Measurements from ENCODE around the gene POTEC.
"Not testable (repeated sequence)": the region's sequence is repeated elsewhere in the genome, so short reads cannot be mapped to it uniquely, and the experiment has no call there.

POTEC gene
- total RNA-seq: 0 to 0.09 (median 0) reads per million in 3 donors

DNA sequence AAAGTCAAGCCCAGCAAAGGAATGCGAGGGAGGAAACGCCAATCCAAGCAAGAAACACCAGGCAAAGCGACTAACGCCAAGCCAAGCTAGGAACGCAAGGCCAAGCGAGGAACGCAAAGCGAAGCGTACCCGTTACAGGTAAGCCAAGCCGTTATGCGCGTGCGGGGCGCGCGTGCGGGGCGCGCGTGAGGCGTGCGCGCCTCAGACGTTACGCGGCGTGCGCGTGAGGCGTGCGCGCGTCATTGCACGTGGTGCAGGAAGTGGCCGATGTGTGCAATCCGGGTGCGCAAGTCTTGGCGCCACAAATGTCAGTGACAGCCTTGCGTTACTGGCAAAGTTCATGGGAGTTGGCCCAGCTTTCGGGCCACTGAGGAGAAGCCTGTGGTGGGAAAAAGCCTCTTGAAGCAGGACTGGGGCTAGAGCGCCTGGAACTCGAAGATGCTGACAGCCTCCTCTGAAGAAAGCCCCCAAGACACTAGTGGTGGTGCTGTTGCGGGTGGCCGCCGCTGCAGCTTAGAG lies at the start of gene POTEC:
Gene POTEC, minus strand, starts transcription at position 155 of the 519 bp plus-strand sequence. CDS start 454 bp downstream, outside the sequence.
- not testable (repeated sequence) for H3K36me3 ChIP-seq (ENCODE audit: control insufficient read depth, insufficient read depth, low read length); DNase-seq; H3K9me3 ChIP-seq (ENCODE audit: control insufficient read depth, low read length); H3K4me3 ChIP-seq (ENCODE audit: insufficient read depth, low read depth, low read length, poor library complexity, severe bottlenecking); H3K4me1 ChIP-seq (ENCODE audit: control insufficient read depth, insufficient read depth, low read length, poor library complexity, severe bottlenecking); H3K27me3 ChIP-seq (replicated peaks; ENCODE audit: control insufficient read depth, insufficient read depth, low read length, poor library complexity, severe bottlenecking); H3K27ac ChIP-seq (ENCODE audit: insufficient read depth, low read length, poor library complexity, severe bottlenecking)

- H3K9me3 ChIP-seq (ENCODE audit: control insufficient read depth, low read length): no peaks in the 10 kb centered on the region
- H3K4me1 ChIP-seq (ENCODE audit: control insufficient read depth, insufficient read depth, low read length, poor library complexity, severe bottlenecking): no peaks in the 10 kb centered on the region
- no peak overlapping the region for H3K4me3 ChIP-seq (ENCODE audit: insufficient read depth, low read depth, low read length, poor library complexity, severe bottlenecking)
- no peak overlapping the region for H3K27ac ChIP-seq (ENCODE audit: insufficient read depth, low read length, poor library complexity, severe bottlenecking)
- no peak for DNase-seq
- H3K36me3 ChIP-seq (ENCODE audit: control insufficient read depth, insufficient read depth, low read length): no peaks in the 10 kb centered on the region
- H3K27me3 ChIP-seq (replicated peaks; ENCODE audit: control insufficient read depth, insufficient read depth, low read length, poor library complexity, severe bottlenecking): no peaks in the 10 kb centered on the region
Observed at GRCh38 chr18:14577971-14578370, 34.6 kb upstream of the POTEC start.

DNA sequence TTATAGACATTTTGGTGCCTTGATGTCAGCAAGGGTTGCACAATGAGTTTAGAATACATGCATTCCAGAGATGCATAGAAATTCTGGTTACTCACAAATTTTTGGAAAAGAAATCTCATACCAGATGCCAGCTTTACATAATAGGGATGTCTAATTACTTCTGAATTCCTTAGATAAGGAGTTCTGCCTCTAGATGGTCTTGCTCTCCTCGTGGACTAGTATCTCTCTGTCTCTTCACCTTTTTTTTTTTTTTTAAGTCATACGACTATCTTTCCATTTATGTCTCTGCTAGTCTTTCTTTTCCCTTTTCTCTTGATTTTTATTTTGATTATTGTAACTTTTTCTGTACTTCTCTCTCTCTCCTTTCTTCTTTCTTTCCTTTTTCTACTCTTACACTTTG lies 16.1 kb upstream of the POTEC start:
- H3K27ac ChIP-seq (ENCODE audit: insufficient read depth, low read length, poor library complexity, severe bottlenecking); DNase-seq; H3K36me3 ChIP-seq (ENCODE audit: control insufficient read depth, insufficient read depth, low read length); H3K4me3 ChIP-seq (ENCODE audit: insufficient read depth, low read depth, low read length, poor library complexity, severe bottlenecking); H3K4me1 ChIP-seq (ENCODE audit: control insufficient read depth, insufficient read depth, low read length, poor library complexity, severe bottlenecking); H3K9me3 ChIP-seq (ENCODE audit: control insufficient read depth, low read length); H3K27me3 ChIP-seq (replicated peaks; ENCODE audit: control insufficient read depth, insufficient read depth, low read length, poor library complexity, severe bottlenecking): not testable (repeated sequence)

DNA sequence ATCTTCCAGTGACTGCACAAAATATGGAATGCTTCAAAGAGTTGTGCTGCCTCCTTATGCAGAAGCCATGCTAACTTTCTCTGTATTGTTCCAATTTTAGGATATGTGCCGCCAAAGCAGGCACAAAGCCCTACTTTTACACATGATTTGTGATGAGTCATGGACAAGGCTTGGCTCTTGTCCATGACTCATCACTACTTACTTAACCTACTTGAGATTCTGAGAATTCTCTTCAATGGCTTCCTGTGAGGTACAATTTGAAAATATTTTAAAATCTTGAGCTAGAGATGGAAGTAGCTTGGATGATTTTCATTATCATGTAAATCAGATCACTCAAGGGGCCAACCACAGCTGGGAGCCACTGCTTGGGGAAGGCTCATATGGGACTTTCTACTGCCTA lies 11.7 kb downstream of the POTEC start:
- H3K27ac ChIP-seq (ENCODE audit: insufficient read depth, low read length, poor library complexity, severe bottlenecking); H3K9me3 ChIP-seq (ENCODE audit: control insufficient read depth, low read length); H3K27me3 ChIP-seq (replicated peaks; ENCODE audit: control insufficient read depth, insufficient read depth, low read length, poor library complexity, severe bottlenecking); H3K4me3 ChIP-seq (ENCODE audit: insufficient read depth, low read depth, low read length, poor library complexity, severe bottlenecking); DNase-seq; H3K4me1 ChIP-seq (ENCODE audit: control insufficient read depth, insufficient read depth, low read length, poor library complexity, severe bottlenecking); H3K36me3 ChIP-seq (ENCODE audit: control insufficient read depth, insufficient read depth, low read length): not testable (repeated sequence)

- not testable (repeated sequence) for H3K9me3 ChIP-seq (ENCODE audit: control insufficient read depth, low read length); H3K36me3 ChIP-seq (ENCODE audit: control insufficient read depth, insufficient read depth, low read length); DNase-seq; H3K27me3 ChIP-seq (replicated peaks; ENCODE audit: control insufficient read depth, insufficient read depth, low read length, poor library complexity, severe bottlenecking); H3K4me3 ChIP-seq (ENCODE audit: insufficient read depth, low read depth, low read length, poor library complexity, severe bottlenecking); H3K4me1 ChIP-seq (ENCODE audit: control insufficient read depth, insufficient read depth, low read length, poor library complexity, severe bottlenecking); H3K27ac ChIP-seq (ENCODE audit: insufficient read depth, low read length, poor library complexity, severe bottlenecking)
Observed at GRCh38 chr18:14510707-14511106, 32.7 kb downstream of the POTEC start.

- H3K4me3 ChIP-seq (ENCODE audit: insufficient read depth, low read depth, low read length, poor library complexity, severe bottlenecking); H3K9me3 ChIP-seq (ENCODE audit: control insufficient read depth, low read length); H3K27ac ChIP-seq (ENCODE audit: insufficient read depth, low read length, poor library complexity, severe bottlenecking); H3K36me3 ChIP-seq (ENCODE audit: control insufficient read depth, insufficient read depth, low read length); H3K4me1 ChIP-seq (ENCODE audit: control insufficient read depth, insufficient read depth, low read length, poor library complexity, severe bottlenecking); H3K27me3 ChIP-seq (replicated peaks; ENCODE audit: control insufficient read depth, insufficient read depth, low read length, poor library complexity, severe bottlenecking); DNase-seq: not testable (repeated sequence)
Observed at GRCh38 chr18:14503691-14504090, 39.7 kb downstream of the POTEC start.

DNA sequence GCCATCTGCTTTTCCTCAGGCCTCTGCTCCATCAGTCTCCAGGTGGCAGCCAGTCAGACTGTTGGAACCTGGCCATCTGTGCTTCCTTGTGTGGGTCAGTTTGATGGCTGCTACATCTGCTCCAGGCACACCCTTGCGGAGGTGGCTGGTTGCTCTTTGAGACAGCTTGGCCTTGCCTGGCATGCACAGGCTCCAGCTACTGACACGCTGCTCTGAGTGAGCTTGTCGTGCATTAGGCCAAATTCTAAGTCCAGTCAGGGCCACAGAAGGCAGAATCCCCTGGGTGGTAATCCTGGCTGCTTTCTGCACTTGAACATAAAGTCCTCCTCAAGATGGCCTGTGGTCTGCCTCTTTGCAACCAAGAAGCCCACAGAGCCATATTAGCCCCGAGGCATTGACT lies 41.5 kb downstream of the POTEC start:
- not testable (repeated sequence) for H3K9me3 ChIP-seq (ENCODE audit: control insufficient read depth, low read length); H3K4me1 ChIP-seq (ENCODE audit: control insufficient read depth, insufficient read depth, low read length, poor library complexity, severe bottlenecking); DNase-seq; H3K36me3 ChIP-seq (ENCODE audit: control insufficient read depth, insufficient read depth, low read length); H3K27ac ChIP-seq (ENCODE audit: insufficient read depth, low read length, poor library complexity, severe bottlenecking); H3K4me3 ChIP-seq (ENCODE audit: insufficient read depth, low read depth, low read length, poor library complexity, severe bottlenecking); H3K27me3 ChIP-seq (replicated peaks; ENCODE audit: control insufficient read depth, insufficient read depth, low read length, poor library complexity, severe bottlenecking)

- H3K27me3 ChIP-seq (replicated peaks; ENCODE audit: control insufficient read depth, insufficient read depth, low read length, poor library complexity, severe bottlenecking); H3K36me3 ChIP-seq (ENCODE audit: control insufficient read depth, insufficient read depth, low read length); H3K4me1 ChIP-seq (ENCODE audit: control insufficient read depth, insufficient read depth, low read length, poor library complexity, severe bottlenecking); H3K9me3 ChIP-seq (ENCODE audit: control insufficient read depth, low read length); DNase-seq; H3K27ac ChIP-seq (ENCODE audit: insufficient read depth, low read length, poor library complexity, severe bottlenecking); H3K4me3 ChIP-seq (ENCODE audit: insufficient read depth, low read depth, low read length, poor library complexity, severe bottlenecking): not testable (repeated sequence)
Observed at GRCh38 chr18:14489256-14490014, 54.0 kb downstream of the POTEC start.

GRCh38 chr18:14488789-14489188 lies 54.6 kb downstream of the POTEC start:
- not testable (repeated sequence) for H3K4me1 ChIP-seq (ENCODE audit: control insufficient read depth, insufficient read depth, low read length, poor library complexity, severe bottlenecking); H3K27ac ChIP-seq (ENCODE audit: insufficient read depth, low read length, poor library complexity, severe bottlenecking); H3K4me3 ChIP-seq (ENCODE audit: insufficient read depth, low read depth, low read length, poor library complexity, severe bottlenecking); DNase-seq; H3K27me3 ChIP-seq (replicated peaks; ENCODE audit: control insufficient read depth, insufficient read depth, low read length, poor library complexity, severe bottlenecking); H3K9me3 ChIP-seq (ENCODE audit: control insufficient read depth, low read length); H3K36me3 ChIP-seq (ENCODE audit: control insufficient read depth, insufficient read depth, low read length)

- DNase-seq; H3K4me1 ChIP-seq (ENCODE audit: control insufficient read depth, insufficient read depth, low read length, poor library complexity, severe bottlenecking); H3K4me3 ChIP-seq (ENCODE audit: insufficient read depth, low read depth, low read length, poor library complexity, severe bottlenecking); H3K36me3 ChIP-seq (ENCODE audit: control insufficient read depth, insufficient read depth, low read length); H3K27me3 ChIP-seq (replicated peaks; ENCODE audit: control insufficient read depth, insufficient read depth, low read length, poor library complexity, severe bottlenecking); H3K9me3 ChIP-seq (ENCODE audit: control insufficient read depth, low read length); H3K27ac ChIP-seq (ENCODE audit: insufficient read depth, low read length, poor library complexity, severe bottlenecking): not testable (repeated sequence)
Observed at GRCh38 chr18:14486926-14487580, 56.3 kb downstream of the POTEC start.

All from effector memory CD4-positive, alpha-beta T cell (primary cell).